ENCODE data around the gene SAMD8.
"Not testable (repeated sequence)": the region's sequence is repeated elsewhere in the genome, so short reads cannot be mapped to it uniquely, and the experiment has no call there.

The SAMD8 gene

DNA sequence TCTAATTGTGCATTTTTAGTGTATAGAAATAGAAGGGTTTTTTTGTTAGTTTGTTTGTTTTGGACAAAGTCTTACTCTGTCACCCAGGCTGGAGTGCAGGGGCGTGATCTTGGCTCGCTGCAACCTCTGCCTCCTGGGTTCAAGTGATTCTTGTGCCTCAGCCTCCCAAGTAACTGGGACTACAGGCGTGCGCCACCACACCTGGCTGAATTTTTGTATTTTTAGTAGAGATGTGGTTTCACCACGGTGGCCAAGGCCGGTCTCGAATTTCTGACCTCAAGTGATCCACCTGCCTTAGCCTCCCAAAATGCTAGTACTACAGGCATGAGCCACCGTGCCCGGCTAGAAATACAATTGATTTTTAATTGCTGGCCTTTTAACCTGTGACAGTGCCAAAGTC lies 77.1 kb downstream of the SAMD8 start:
- not testable (repeated sequence) for H3K36me3 ChIP-seq (ENCODE audit: control insufficient read depth in 5 of 5, insufficient read depth in 5 of 5, low read length in 5 of 5); H3K4me3 ChIP-seq (ENCODE audit: low read depth in 1 of 5, low read length in 5 of 5); H3K9ac ChIP-seq (ENCODE audit: low read length in 5 of 5); H3K27me3 ChIP-seq (ENCODE audit: control insufficient read depth in 5 of 5, insufficient read depth in 4 of 5, low read length in 5 of 5); H3K27ac ChIP-seq (ENCODE audit: low read depth, low read length); H3K9me3 ChIP-seq (ENCODE audit: control insufficient read depth in 5 of 5, low read length in 5 of 5)
- H3K4me1 ChIP-seq (ENCODE audit: control insufficient read depth in 5 of 5, insufficient read depth in 5 of 5, low read length in 5 of 5): peaks cover 0 to 32% (median 17%) of the 10 kb centered on the region in 5 donors

DNA sequence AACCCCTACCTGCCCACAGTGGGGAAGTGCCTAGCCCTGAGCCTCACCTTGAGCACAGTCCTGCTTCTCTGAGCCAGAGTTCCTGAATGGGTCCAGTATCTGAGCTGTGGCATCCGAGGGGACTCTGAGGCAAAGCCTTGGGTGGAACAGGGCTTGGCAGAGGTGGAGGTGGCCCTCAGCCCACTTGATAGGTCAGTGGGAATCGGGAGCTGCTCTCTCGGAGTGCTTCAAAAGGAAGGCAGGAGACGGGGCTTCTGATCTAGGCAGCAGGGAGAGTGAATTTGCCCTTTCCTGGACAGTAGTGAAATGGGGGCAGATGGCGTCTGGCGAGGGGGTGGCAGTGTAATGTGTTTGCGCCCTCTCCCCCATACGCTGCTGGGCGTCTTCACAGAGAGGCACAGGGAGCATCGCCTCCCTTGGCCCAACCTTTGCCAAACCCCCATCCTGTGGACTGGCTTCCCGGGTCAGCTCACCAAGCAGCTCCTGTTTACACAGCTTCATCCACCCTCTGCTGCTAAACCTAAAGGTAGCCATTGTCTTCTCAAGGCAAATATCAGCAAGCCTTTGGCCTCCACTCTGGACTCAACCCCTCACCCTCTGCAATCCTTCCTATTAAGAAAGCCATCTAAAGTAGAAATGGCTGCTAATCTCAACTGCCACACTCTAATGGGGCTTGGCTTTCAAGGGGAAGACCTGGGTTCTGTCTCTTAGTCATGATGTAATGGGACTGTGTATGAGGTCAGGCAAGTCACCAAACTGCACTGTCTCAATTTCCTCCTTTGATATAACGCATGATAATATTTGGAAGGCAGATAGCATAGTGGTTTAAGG lies 78.0 kb downstream of the SAMD8 start:
- no peak overlapping the region for H3K9ac ChIP-seq (ENCODE audit: low read length in 5 of 5)
- peaks cover 0 to 32% (median 17%) of the 10 kb centered on the region in 5 donors for H3K4me1 ChIP-seq (ENCODE audit: control insufficient read depth in 5 of 5, insufficient read depth in 5 of 5, low read length in 5 of 5)
- no peaks in the 10 kb centered on the region for H3K9me3 ChIP-seq (ENCODE audit: control insufficient read depth in 5 of 5, low read length in 5 of 5)
- H3K27ac ChIP-seq (ENCODE audit: low read depth, low read length): no peak overlapping the region
- no peak overlapping the region for H3K4me3 ChIP-seq (ENCODE audit: low read depth in 1 of 5, low read length in 5 of 5)
- peaks cover 0 to 3% (median 0%) of the 10 kb centered on the region in 5 donors for H3K36me3 ChIP-seq (ENCODE audit: control insufficient read depth in 5 of 5, insufficient read depth in 5 of 5, low read length in 5 of 5)
- no peaks in the 10 kb centered on the region for H3K27me3 ChIP-seq (ENCODE audit: control insufficient read depth in 5 of 5, insufficient read depth in 4 of 5, low read length in 5 of 5)

DNA sequence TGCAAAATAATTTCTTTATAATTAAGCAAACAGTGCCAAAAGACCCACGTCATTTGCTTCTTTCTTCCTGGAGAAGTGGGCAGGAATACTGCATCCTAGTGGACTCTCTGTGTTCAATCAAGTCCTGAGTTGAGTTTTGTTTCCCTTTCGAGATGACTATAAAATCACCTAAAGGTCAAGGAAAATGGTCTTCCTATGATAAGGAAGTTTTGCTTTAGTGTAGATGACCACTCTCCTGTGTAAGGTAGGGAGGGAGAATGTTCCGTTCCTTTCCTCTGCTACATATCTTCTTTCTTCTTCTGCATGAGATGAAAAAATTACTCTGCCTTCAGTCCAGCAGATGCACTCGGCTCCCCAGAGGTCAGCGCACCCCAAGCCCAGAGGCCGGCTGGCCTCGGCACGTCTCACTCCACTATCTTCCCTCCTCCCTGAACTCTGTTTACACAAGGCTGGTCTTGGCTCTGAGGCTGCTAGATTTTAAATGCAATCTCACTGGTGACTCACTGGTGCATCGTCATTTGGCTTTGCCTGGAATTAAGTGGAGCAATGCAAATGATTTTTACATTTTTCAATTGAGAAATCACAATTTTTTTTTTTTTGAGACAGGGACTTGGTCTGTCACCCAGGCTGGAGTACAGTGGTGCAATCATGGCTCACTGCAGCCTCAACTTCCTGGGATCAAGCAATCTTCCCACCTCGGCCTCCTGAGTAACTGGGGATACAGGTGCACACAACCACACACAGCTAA lies 80.5 kb downstream of the SAMD8 start:
- Histone ChIP-seq H3K4me3 (ENCODE audit: low read depth in 1 of 5, low read length in 5 of 5) (peak overlapping the region in 1 of 5 donors; percentile 3), H3K27ac (ENCODE audit: low read depth, low read length) (peak overlapping the region; percentile 89), H3K27me3 (ENCODE audit: control insufficient read depth in 5 of 5, insufficient read depth in 4 of 5, low read length in 5 of 5) (no peaks in the 10 kb centered on the region), H3K4me1 (ENCODE audit: control insufficient read depth in 5 of 5, insufficient read depth in 5 of 5, low read length in 5 of 5) (peaks cover 0 to 15% (median 11%) of the 10 kb centered on the region in 5 donors), H3K9me3 (ENCODE audit: control insufficient read depth in 5 of 5, low read length in 5 of 5) (no peaks in the 10 kb centered on the region), H3K9ac (ENCODE audit: low read length in 5 of 5) (peak overlapping the region in 1 of 5 donors; percentile 52), H3K36me3 (ENCODE audit: control insufficient read depth in 5 of 5, insufficient read depth in 5 of 5, low read length in 5 of 5) (peaks cover 0 to 3% (median 0%) of the 10 kb centered on the region in 5 donors)

DNA sequence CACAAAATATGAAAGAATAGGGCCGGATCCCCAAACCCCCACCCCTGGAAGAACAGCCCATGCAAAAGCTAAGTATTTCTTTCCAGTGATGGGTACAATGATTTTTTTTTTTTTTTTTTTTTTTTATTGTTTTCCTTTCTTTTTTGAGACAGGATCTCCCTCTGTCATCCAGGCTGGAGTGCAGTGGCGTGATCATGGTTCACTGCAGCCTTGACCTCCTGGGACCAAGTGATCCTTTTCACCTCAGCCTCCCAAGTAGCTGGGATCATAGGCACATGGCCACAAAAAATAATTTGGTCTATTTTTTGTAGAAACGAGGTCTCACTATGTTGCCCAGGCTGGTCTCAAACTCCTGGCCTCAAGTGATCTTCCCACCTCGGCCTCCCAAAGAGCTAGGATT lies 83.2 kb downstream of the SAMD8 start:
- not testable (repeated sequence) for H3K9me3 ChIP-seq (ENCODE audit: control insufficient read depth in 5 of 5, low read length in 5 of 5); H3K36me3 ChIP-seq (ENCODE audit: control insufficient read depth in 5 of 5, insufficient read depth in 5 of 5, low read length in 5 of 5); H3K27ac ChIP-seq (ENCODE audit: low read depth, low read length); H3K9ac ChIP-seq (ENCODE audit: low read length in 5 of 5); H3K4me3 ChIP-seq (ENCODE audit: low read depth in 1 of 5, low read length in 5 of 5); H3K27me3 ChIP-seq (ENCODE audit: control insufficient read depth in 5 of 5, insufficient read depth in 4 of 5, low read length in 5 of 5)
- peaks cover 0 to 11% (median 7%) of the 10 kb centered on the region in 5 donors for H3K4me1 ChIP-seq (ENCODE audit: control insufficient read depth in 5 of 5, insufficient read depth in 5 of 5, low read length in 5 of 5)

DNA sequence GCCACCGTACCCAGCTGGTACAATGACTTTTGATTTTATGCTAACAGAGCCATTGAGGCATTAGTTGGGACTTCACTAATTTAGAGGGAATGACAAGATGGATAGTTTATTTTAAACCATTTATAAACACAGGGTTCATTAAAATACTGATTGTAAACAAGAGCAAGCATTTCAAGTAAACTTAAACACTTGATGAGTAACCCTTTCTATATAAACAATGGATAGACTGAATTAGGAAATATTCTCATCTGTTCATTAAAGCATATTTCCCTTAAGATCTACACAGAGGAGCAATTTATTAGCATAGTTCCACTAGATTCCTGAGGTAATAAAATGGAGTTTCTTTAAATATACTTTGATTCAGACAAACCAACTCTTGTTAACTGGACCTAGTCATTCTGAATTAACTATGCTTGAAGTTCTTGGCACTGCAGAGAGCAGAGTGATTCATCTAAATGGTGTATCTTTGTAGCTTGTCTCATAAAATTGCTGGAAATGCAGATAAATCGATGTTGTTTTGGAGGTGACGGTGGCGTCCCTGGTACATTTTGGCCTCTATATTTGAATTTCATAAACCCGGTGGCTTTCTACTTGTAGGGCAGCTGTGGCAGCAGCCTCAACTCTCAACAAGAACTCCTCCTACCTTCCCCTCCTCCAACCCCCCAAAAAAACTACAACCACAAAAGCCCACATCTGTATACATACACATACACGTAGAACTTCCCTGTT lies 83.7 kb downstream of the SAMD8 start:
- no peak overlapping the region for H3K9ac ChIP-seq (ENCODE audit: low read length in 5 of 5)
- no peaks in the 10 kb centered on the region for H3K27me3 ChIP-seq (ENCODE audit: control insufficient read depth in 5 of 5, insufficient read depth in 4 of 5, low read length in 5 of 5)
- no peaks in the 10 kb centered on the region for H3K9me3 ChIP-seq (ENCODE audit: control insufficient read depth in 5 of 5, low read length in 5 of 5)
- H3K36me3 ChIP-seq (ENCODE audit: control insufficient read depth in 5 of 5, insufficient read depth in 5 of 5, low read length in 5 of 5): peaks cover 0 to 3% (median 0%) of the 10 kb centered on the region in 5 donors
- H3K4me3 ChIP-seq (ENCODE audit: low read depth in 1 of 5, low read length in 5 of 5): no peak overlapping the region
- H3K27ac ChIP-seq (ENCODE audit: low read depth, low read length): no peak overlapping the region
- peaks cover 0 to 11% (median 7%) of the 10 kb centered on the region in 5 donors for H3K4me1 ChIP-seq (ENCODE audit: control insufficient read depth in 5 of 5, insufficient read depth in 5 of 5, low read length in 5 of 5)

DNA sequence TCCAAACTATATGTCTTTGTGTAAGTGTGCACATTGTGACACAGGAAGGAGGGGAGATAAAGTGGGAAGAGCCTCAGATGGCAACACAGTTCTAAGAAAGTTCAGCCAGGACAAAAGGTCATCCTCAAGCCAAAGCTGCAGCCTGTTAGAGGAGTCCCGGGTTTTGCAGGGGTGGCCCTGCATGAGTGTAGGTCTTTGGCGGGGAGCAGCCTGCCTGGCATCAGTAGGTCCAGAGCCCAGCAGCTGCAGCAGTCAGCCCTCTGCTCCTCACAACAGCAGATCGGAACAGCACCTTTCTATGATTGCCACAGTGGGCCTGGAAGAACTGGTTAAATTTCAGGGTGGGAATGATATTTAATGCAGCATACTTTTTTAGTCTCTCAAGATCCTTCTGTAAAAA lies 85.6 kb downstream of the SAMD8 start:
- Histone ChIP-seq H3K27me3 (ENCODE audit: control insufficient read depth in 5 of 5, insufficient read depth in 4 of 5, low read length in 5 of 5) (no peaks in the 10 kb centered on the region), H3K4me1 (ENCODE audit: control insufficient read depth in 5 of 5, insufficient read depth in 5 of 5, low read length in 5 of 5) (peaks cover 0 to 6% (median 1%) of the 10 kb centered on the region in 5 donors), H3K27ac (ENCODE audit: low read depth, low read length) (no peak overlapping the region), H3K4me3 (ENCODE audit: low read depth in 1 of 5, low read length in 5 of 5) (no peak overlapping the region), H3K9me3 (ENCODE audit: control insufficient read depth in 5 of 5, low read length in 5 of 5) (no peaks in the 10 kb centered on the region), H3K9ac (ENCODE audit: low read length in 5 of 5) (no peak overlapping the region), H3K36me3 (ENCODE audit: control insufficient read depth in 5 of 5, insufficient read depth in 5 of 5, low read length in 5 of 5) (peaks cover 0 to 3% (median 0%) of the 10 kb centered on the region in 5 donors)

DNA sequence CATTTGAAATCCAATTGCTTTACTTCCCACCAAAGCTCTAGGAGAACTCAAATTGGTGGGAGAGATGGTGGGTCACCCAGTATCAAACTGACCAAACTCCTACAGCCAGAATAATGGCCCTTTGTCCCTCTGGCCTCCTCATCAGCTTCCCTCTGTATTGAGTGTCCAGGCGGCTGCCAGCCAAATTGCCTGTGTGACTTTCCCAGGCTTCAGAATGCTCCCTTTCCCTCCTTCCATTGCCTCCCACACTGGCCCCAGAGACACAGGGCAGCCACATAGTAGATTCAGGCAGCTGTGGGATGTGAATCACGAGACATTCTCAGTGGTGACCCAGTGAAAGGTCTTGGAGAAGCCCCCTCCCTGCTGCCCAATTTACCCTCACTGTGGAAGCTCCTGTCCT lies 86.5 kb downstream of the SAMD8 start:
- H3K4me3 ChIP-seq (ENCODE audit: low read depth in 1 of 5, low read length in 5 of 5): no peak overlapping the region
- no peaks in the 10 kb centered on the region for H3K27me3 ChIP-seq (ENCODE audit: control insufficient read depth in 5 of 5, insufficient read depth in 4 of 5, low read length in 5 of 5)
- H3K36me3 ChIP-seq (ENCODE audit: control insufficient read depth in 5 of 5, insufficient read depth in 5 of 5, low read length in 5 of 5): peaks cover 0 to 3% (median 0%) of the 10 kb centered on the region in 5 donors
- H3K9ac ChIP-seq (ENCODE audit: low read length in 5 of 5): no peak overlapping the region
- H3K9me3 ChIP-seq (ENCODE audit: control insufficient read depth in 5 of 5, low read length in 5 of 5): no peaks in the 10 kb centered on the region
- H3K4me1 ChIP-seq (ENCODE audit: control insufficient read depth in 5 of 5, insufficient read depth in 5 of 5, low read length in 5 of 5): peaks cover 2 to 8% (median 7%) of the 10 kb centered on the region in 5 donors
- no peak overlapping the region for H3K27ac ChIP-seq (ENCODE audit: low read depth, low read length)

DNA sequence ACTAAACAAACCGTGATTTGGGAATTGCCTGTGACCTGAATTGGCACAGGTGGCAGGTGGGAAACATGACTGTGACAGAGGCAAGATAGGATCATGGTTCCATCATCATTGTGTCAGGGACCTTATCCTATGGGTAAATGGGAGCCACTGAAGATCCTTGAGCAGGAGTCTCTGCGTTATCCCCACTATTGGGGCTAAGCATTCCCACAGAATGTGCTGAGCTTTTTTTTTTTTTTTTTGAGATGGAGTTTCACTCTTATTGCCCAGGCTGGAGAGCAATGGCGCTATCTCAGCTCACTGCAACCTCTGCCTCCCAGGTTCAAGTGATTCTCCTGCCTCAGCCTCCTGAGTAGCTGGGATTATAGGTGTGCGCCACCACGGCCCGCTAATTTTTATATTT lies 88.5 kb downstream of the SAMD8 start:
- H3K27me3 ChIP-seq (ENCODE audit: control insufficient read depth in 5 of 5, insufficient read depth in 4 of 5, low read length in 5 of 5); H3K9ac ChIP-seq (ENCODE audit: low read length in 5 of 5); H3K27ac ChIP-seq (ENCODE audit: low read depth, low read length): not testable (repeated sequence)

DNA sequence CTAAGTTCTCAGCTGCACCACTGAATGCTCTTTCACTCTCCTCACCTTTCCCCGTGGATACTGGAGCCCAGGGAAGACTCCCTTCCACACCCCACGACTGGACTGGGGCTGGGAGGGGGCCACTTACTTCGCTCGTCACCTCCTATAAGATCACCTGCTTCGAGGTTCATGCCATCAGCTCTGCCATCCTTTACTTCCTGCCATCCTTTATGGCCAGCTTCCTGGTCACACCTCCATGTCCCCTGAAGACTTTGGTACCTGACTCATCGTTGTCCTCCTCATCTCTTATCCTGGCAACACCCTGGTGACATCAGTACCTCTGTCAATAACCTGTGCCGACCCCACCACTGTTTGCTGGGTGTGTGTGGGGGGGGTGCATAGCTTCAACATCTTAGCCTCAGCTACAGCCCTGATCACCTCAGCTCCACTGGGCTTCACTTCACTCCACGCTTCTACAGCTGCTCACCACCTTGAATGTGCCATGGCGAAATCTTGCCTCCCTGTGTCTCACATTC lies 90.4 kb downstream of the SAMD8 start:
- no peak overlapping the region for H3K27ac ChIP-seq (ENCODE audit: low read depth, low read length)
- peaks cover 3 to 15% (median 9%) of the 10 kb centered on the region in 5 donors for H3K4me1 ChIP-seq (ENCODE audit: control insufficient read depth in 5 of 5, insufficient read depth in 5 of 5, low read length in 5 of 5)
- H3K9ac ChIP-seq (ENCODE audit: low read length in 5 of 5): no peak overlapping the region
- no peaks in the 10 kb centered on the region for H3K27me3 ChIP-seq (ENCODE audit: control insufficient read depth in 5 of 5, insufficient read depth in 4 of 5, low read length in 5 of 5)
- no peaks in the 10 kb centered on the region for H3K9me3 ChIP-seq (ENCODE audit: control insufficient read depth in 5 of 5, low read length in 5 of 5)
- H3K36me3 ChIP-seq (ENCODE audit: control insufficient read depth in 5 of 5, insufficient read depth in 5 of 5, low read length in 5 of 5): no peaks in the 10 kb centered on the region
- no peak overlapping the region for H3K4me3 ChIP-seq (ENCODE audit: low read depth in 1 of 5, low read length in 5 of 5)

More for the DNA sequence above, 88.5 kb downstream of the SAMD8 start:
- H3K36me3 ChIP-seq (ENCODE audit: control insufficient read depth in 5 of 5, insufficient read depth in 5 of 5, low read length in 5 of 5); H3K4me3 ChIP-seq (ENCODE audit: low read depth in 1 of 5, low read length in 5 of 5); H3K9me3 ChIP-seq (ENCODE audit: control insufficient read depth in 5 of 5, low read length in 5 of 5): not testable (repeated sequence)
- peaks cover 3 to 12% (median 9%) of the 10 kb centered on the region in 5 donors for H3K4me1 ChIP-seq (ENCODE audit: control insufficient read depth in 5 of 5, insufficient read depth in 5 of 5, low read length in 5 of 5)

All from subcutaneous abdominal adipose tissue (tissue), 5 donors.